ENCODE data around the gene CXorf38.

- TF ChIP-seq, protein P1, sequence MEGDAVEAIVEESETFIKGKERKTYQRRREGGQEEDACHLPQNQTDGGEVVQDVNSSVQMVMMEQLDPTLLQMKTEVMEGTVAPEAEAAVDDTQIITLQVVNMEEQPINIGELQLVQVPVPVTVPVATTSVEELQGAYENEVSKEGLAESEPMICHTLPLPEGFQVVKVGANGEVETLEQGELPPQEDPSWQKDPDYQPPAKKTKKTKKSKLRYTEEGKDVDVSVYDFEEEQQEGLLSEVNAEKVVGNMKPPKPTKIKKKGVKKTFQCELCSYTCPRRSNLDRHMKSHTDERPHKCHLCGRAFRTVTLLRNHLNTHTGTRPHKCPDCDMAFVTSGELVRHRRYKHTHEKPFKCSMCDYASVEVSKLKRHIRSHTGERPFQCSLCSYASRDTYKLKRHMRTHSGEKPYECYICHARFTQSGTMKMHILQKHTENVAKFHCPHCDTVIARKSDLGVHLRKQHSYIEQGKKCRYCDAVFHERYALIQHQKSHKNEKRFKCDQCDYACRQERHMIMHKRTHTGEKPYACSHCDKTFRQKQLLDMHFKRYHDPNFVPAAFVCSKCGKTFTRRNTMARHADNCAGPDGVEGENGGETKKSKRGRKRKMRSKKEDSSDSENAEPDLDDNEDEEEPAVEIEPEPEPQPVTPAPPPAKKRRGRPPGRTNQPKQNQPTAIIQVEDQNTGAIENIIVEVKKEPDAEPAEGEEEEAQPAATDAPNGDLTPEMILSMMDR (IDR thresholded peaks at IDR 0.05; ENCODE audit: poor library complexity), result no peak
- no peak for TF ChIP-seq EZH2phosphoT487 (IDR thresholded peaks at IDR 0.05; ENCODE audit: low read depth, severe bottlenecking, unreplicated experiment)
Measured at GRCh38 chrX:40622479-40623138, 24.8 kb downstream of the CXorf38 start.
